HL-60 (cell line): ENCODE measurements around the gene DGUOK.

ENCODE experiments used
- CTCF ChIP-seq: IDR thresholded peaks from one replicate; pipeline ENCODE4 v1.5.1; 2011; ENCODE audit warnings: low read length, control low read depth, inconsistent platforms; ENCODE audit not compliant: insufficient read depth
- GABPA ChIP-seq: IDR thresholded peaks from 2 replicates; pipeline ENCODE4 v1.6.1; 2012; ENCODE audit warnings: low read depth
- POLR2AphosphoS5 ChIP-seq: IDR thresholded peaks from 2 replicates; pipeline ENCODE4 v1.6.1; 2012; ENCODE audit warnings: low read depth
- TF ChIP-seq, protein P1 (sequence below): IDR thresholded peaks from 2 replicates; pipeline ENCODE4 v1.6.1; 2012; ENCODE audit warnings: low read depth; ENCODE audit not compliant: insufficient replicate concordance

DNA sequence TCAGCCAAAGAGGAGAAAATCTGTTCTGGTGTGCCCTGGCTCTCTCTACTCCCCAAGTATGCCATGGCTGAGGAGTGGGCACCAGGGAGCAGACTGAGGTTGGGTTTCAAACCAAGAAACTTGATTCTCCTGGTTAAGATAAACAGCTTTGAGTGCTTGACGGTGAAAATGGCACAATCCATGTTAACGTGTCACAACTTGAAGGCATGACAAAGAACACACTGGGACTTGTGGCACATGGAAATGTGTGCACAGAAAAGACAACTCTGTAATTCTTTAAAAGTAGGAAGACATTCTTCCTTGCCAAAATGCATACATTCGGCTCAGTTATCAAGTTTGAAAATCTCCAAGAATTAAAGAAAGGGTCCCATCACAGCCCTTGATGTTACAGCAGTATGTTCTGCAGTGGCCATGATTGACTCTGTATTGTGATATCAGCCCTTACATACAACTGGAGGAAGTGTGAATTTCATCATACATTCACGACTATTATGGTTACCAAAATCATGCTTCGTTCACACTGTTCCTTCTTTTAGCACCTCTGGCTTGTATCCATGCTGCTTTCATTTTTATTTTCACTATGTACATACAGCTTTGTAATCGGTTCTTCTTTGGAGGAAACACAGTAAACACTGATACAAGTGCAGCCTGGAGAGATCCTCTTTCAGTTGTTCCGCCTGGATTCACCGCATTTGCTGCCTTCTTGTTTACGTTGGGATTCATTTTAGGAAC is 49.4 kb upstream of the DGUOK start:
- TF ChIP-seq CTCF: no peak
- TF ChIP-seq, protein P1, sequence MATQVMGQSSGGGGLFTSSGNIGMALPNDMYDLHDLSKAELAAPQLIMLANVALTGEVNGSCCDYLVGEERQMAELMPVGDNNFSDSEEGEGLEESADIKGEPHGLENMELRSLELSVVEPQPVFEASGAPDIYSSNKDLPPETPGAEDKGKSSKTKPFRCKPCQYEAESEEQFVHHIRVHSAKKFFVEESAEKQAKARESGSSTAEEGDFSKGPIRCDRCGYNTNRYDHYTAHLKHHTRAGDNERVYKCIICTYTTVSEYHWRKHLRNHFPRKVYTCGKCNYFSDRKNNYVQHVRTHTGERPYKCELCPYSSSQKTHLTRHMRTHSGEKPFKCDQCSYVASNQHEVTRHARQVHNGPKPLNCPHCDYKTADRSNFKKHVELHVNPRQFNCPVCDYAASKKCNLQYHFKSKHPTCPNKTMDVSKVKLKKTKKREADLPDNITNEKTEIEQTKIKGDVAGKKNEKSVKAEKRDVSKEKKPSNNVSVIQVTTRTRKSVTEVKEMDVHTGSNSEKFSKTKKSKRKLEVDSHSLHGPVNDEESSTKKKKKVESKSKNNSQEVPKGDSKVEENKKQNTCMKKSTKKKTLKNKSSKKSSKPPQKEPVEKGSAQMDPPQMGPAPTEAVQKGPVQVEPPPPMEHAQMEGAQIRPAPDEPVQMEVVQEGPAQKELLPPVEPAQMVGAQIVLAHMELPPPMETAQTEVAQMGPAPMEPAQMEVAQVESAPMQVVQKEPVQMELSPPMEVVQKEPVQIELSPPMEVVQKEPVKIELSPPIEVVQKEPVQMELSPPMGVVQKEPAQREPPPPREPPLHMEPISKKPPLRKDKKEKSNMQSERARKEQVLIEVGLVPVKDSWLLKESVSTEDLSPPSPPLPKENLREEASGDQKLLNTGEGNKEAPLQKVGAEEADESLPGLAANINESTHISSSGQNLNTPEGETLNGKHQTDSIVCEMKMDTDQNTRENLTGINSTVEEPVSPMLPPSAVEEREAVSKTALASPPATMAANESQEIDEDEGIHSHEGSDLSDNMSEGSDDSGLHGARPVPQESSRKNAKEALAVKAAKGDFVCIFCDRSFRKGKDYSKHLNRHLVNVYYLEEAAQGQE: no peak
- no peak for TF ChIP-seq POLR2AphosphoS5
- no peak for TF ChIP-seq GABPA
